ENCODE data around the gene C14orf39. TPM values are rescaled to one million over a fixed set of nuclear protein-coding genes. Genes with fewer than 3 reads are reported as not detected.
"Not testable (repeated sequence)": the region's sequence is repeated elsewhere in the genome, so short reads cannot be mapped to it uniquely, and the experiment has no call there.

Gene C14orf39
- polyA plus RNA-seq, 2 donors = not detected

GRCh38 chr14:60502541-60502940 lies 16.7 kb upstream of the C14orf39 start:
- Histone ChIP-seq H3K27me3 (ENCODE audit: control insufficient read depth in 1 of 2, insufficient read depth in 2 of 2, low read length in 2 of 2) (peaks cover 18 to 20% of the 10 kb centered on the region in 2 donors), H3K4me1 (ENCODE audit: control insufficient read depth in 2 of 2, insufficient read depth in 2 of 2, low read length in 1 of 2) (peaks cover 3% of the 10 kb centered on the region in 2 donors), H3K9me3 (ENCODE audit: control insufficient read depth in 2 of 2, insufficient read depth in 1 of 2, low read depth in 1 of 2, low read length in 1 of 2) (no peaks in the 10 kb centered on the region), H3K36me3 (ENCODE audit: control insufficient read depth in 2 of 2, insufficient read depth in 2 of 2, low read length in 1 of 2) (no peaks in the 10 kb centered on the region), H3K27ac (ENCODE audit: low read depth in 2 of 2, low read length in 1 of 2) (no peak overlapping the region), H3K4me3 (ENCODE audit: low read depth in 1 of 2, low read length in 2 of 2) (no peak overlapping the region)

- Histone ChIP-seq H3K9me3 (ENCODE audit: control insufficient read depth in 2 of 2, insufficient read depth in 1 of 2, low read depth in 1 of 2, low read length in 1 of 2) (no peaks in the 10 kb centered on the region), H3K27me3 (ENCODE audit: control insufficient read depth in 1 of 2, insufficient read depth in 2 of 2, low read length in 2 of 2) (peaks cover 0 to 2% of the 10 kb centered on the region in 2 donors), H3K27ac (ENCODE audit: low read depth in 2 of 2, low read length in 1 of 2) (no peak overlapping the region), H3K4me3 (ENCODE audit: low read depth in 1 of 2, low read length in 2 of 2) (no peak overlapping the region), H3K36me3 (ENCODE audit: control insufficient read depth in 2 of 2, insufficient read depth in 2 of 2, low read length in 1 of 2) (no peaks in the 10 kb centered on the region), H3K4me1 (ENCODE audit: control insufficient read depth in 2 of 2, insufficient read depth in 2 of 2, low read length in 1 of 2) (no peaks in the 10 kb centered on the region)
- WGBS, 2 donors = 50 to 55% methylated on average over 1 of the region's 1 CpG
Observed at GRCh38 chr14:60495946-60496345, 10.1 kb upstream of the C14orf39 start.

DNA sequence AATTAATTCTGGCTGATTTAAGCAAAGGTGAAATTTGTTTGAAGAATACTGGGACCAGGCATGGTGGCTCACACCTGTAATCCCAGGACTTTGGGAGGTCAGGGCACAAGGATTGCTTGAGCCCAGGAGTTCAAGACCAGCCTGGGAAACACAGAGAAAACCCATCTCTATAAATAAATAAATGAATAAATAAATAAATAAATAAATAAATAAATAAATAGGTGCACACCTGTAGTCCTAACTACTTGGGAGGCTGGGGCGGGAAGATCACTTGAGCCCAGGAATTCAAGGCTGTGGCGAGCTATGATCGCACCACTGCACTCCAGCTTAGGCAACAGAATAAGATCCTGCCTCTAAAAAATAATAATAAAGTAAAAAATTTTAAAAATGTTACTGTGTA lies 4.4 kb upstream of the C14orf39 start:
- Histone ChIP-seq H3K27me3 (ENCODE audit: control insufficient read depth in 1 of 2, insufficient read depth in 2 of 2, low read length in 2 of 2) (peaks cover 0 to 7% of the 10 kb centered on the region in 2 donors), H3K9me3 (ENCODE audit: control insufficient read depth in 2 of 2, insufficient read depth in 1 of 2, low read depth in 1 of 2, low read length in 1 of 2) (peaks cover 2 to 7% of the 10 kb centered on the region in 2 donors), H3K4me1 (ENCODE audit: control insufficient read depth in 2 of 2, insufficient read depth in 2 of 2, low read length in 1 of 2) (peaks cover 0 to 2% of the 10 kb centered on the region in 2 donors), H3K27ac (ENCODE audit: low read depth in 2 of 2, low read length in 1 of 2) (no peak overlapping the region), H3K36me3 (ENCODE audit: control insufficient read depth in 2 of 2, insufficient read depth in 2 of 2, low read length in 1 of 2) (no peaks in the 10 kb centered on the region), H3K4me3 (ENCODE audit: low read depth in 1 of 2, low read length in 2 of 2) (no peak overlapping the region)
- WGBS, 2 donors = 91 to 94% methylated on average over 3 of the region's 3 CpGs

DNA sequence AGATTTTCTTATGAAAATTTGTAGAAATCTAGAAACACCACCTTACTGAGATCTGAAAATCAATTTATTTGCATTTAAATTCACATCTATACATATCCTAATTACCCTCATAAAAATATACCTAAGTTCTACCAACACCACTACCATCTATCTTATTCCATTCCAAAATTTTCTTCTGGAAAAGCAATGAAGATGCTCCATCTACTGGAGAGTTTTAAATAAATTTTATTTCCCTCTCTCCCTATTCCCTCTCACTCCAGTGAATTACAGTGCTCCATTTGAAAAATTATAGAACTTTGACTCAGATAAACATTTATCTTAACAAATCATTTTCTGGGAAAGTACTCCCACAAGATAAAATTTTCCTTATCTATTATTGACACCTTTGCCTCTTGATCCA lies 2.3 kb upstream of the C14orf39 start:
- Histone ChIP-seq H3K4me1 (ENCODE audit: control insufficient read depth in 2 of 2, insufficient read depth in 2 of 2, low read length in 1 of 2) (peaks cover 0 to 2% of the 10 kb centered on the region in 2 donors), H3K27me3 (ENCODE audit: control insufficient read depth in 1 of 2, insufficient read depth in 2 of 2, low read length in 2 of 2) (peaks cover 0 to 11% of the 10 kb centered on the region in 2 donors), H3K27ac (ENCODE audit: low read depth in 2 of 2, low read length in 1 of 2) (no peak overlapping the region), H3K36me3 (ENCODE audit: control insufficient read depth in 2 of 2, insufficient read depth in 2 of 2, low read length in 1 of 2) (no peaks in the 10 kb centered on the region), H3K4me3 (ENCODE audit: low read depth in 1 of 2, low read length in 2 of 2) (no peak overlapping the region), H3K9me3 (ENCODE audit: control insufficient read depth in 2 of 2, insufficient read depth in 1 of 2, low read depth in 1 of 2, low read length in 1 of 2) (peaks cover 2 to 10% of the 10 kb centered on the region in 2 donors)

DNA sequence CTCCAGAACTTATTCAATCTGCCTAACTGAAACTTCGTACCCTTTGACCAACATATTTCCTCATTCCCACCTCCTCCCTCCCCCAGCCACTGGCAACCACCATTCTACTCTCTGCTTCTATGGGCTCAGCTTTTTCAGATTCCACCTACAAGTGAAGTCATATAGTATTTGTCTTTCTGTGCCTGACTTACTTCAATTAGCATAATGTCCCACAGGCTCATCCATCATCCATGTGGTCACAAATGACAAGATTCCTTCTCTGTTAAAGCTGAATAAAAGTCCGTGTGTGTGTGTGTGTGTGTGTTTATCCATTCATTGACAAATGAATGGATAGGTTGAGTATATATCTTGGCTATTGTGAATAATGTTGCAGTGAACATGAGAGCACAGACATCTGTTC lies 1.3 kb upstream of the C14orf39 start:
- Histone ChIP-seq H3K27me3 (ENCODE audit: control insufficient read depth in 1 of 2, insufficient read depth in 2 of 2, low read length in 2 of 2) (peaks cover 0 to 11% of the 10 kb centered on the region in 2 donors), H3K9me3 (ENCODE audit: control insufficient read depth in 2 of 2, insufficient read depth in 1 of 2, low read depth in 1 of 2, low read length in 1 of 2) (peaks cover 2 to 10% of the 10 kb centered on the region in 2 donors), H3K4me3 (ENCODE audit: low read depth in 1 of 2, low read length in 2 of 2) (no peak overlapping the region), H3K36me3 (ENCODE audit: control insufficient read depth in 2 of 2, insufficient read depth in 2 of 2, low read length in 1 of 2) (no peaks in the 10 kb centered on the region), H3K27ac (ENCODE audit: low read depth in 2 of 2, low read length in 1 of 2) (no peak overlapping the region), H3K4me1 (ENCODE audit: control insufficient read depth in 2 of 2, insufficient read depth in 2 of 2, low read length in 1 of 2) (peaks cover 0 to 2% of the 10 kb centered on the region in 2 donors)
- 17 to 32% methylated on average over 2 of the region's 2 CpGs for WGBS, 2 donors

GRCh38 chr14:60485057-60485597 lies 736 bp downstream of the C14orf39 start:
- Histone ChIP-seq H3K27me3 (ENCODE audit: control insufficient read depth in 1 of 2, insufficient read depth in 2 of 2, low read length in 2 of 2) (peaks cover 0 to 11% of the 10 kb centered on the region in 2 donors), H3K4me1 (ENCODE audit: control insufficient read depth in 2 of 2, insufficient read depth in 2 of 2, low read length in 1 of 2) (peaks cover 0 to 2% of the 10 kb centered on the region in 2 donors), H3K9me3 (ENCODE audit: control insufficient read depth in 2 of 2, insufficient read depth in 1 of 2, low read depth in 1 of 2, low read length in 1 of 2) (peaks cover 2 to 10% of the 10 kb centered on the region in 2 donors), H3K4me3 (ENCODE audit: low read depth in 1 of 2, low read length in 2 of 2) (no peak overlapping the region), H3K27ac (ENCODE audit: low read depth in 2 of 2, low read length in 1 of 2) (no peak overlapping the region), H3K36me3 (ENCODE audit: control insufficient read depth in 2 of 2, insufficient read depth in 2 of 2, low read length in 1 of 2) (no peaks in the 10 kb centered on the region)
- 14% methylated on average over 25 of the region's 25 CpGs for WGBS, 2 donors

- H3K4me1 ChIP-seq (ENCODE audit: control insufficient read depth in 2 of 2, insufficient read depth in 2 of 2, low read length in 1 of 2) = peaks cover 0 to 2% of the 10 kb centered on the region in 2 donors
- peaks cover 0 to 11% of the 10 kb centered on the region in 2 donors for H3K27me3 ChIP-seq (ENCODE audit: control insufficient read depth in 1 of 2, insufficient read depth in 2 of 2, low read length in 2 of 2)
- H3K4me3 ChIP-seq (ENCODE audit: low read depth in 1 of 2, low read length in 2 of 2) = no peak overlapping the region
- no peaks in the 10 kb centered on the region for H3K36me3 ChIP-seq (ENCODE audit: control insufficient read depth in 2 of 2, insufficient read depth in 2 of 2, low read length in 1 of 2)
- WGBS, 2 donors = 51 to 65% methylated on average over 1 of the region's 1 CpG
- H3K9me3 ChIP-seq (ENCODE audit: control insufficient read depth in 2 of 2, insufficient read depth in 1 of 2, low read depth in 1 of 2, low read length in 1 of 2) = peaks cover 2 to 10% of the 10 kb centered on the region in 2 donors
- no peak overlapping the region for H3K27ac ChIP-seq (ENCODE audit: low read depth in 2 of 2, low read length in 1 of 2)
Observed at GRCh38 chr14:60482743-60483142, 3.1 kb downstream of the C14orf39 start.

- not testable (repeated sequence) for H3K9me3 ChIP-seq (ENCODE audit: control insufficient read depth in 2 of 2, insufficient read depth in 1 of 2, low read depth in 1 of 2, low read length in 1 of 2); H3K27me3 ChIP-seq (ENCODE audit: control insufficient read depth in 1 of 2, insufficient read depth in 2 of 2, low read length in 2 of 2); H3K36me3 ChIP-seq (ENCODE audit: control insufficient read depth in 2 of 2, insufficient read depth in 2 of 2, low read length in 1 of 2); H3K4me3 ChIP-seq (ENCODE audit: low read depth in 1 of 2, low read length in 2 of 2); H3K27ac ChIP-seq (ENCODE audit: low read depth in 2 of 2, low read length in 1 of 2); H3K4me1 ChIP-seq (ENCODE audit: control insufficient read depth in 2 of 2, insufficient read depth in 2 of 2, low read length in 1 of 2)
- 96 to 97% methylated on average over 7 of the region's 7 CpGs for WGBS, 2 donors
Observed at GRCh38 chr14:60480248-60480647, 5.6 kb downstream of the C14orf39 start.

GRCh38 chr14:60455875-60456274 lies 30.0 kb downstream of the C14orf39 start:
- WGBS, 2 donors = 52 to 63% methylated on average over 4 of the region's 4 CpGs
- Histone ChIP-seq H3K4me3 (ENCODE audit: low read depth in 1 of 2, low read length in 2 of 2) (no peak overlapping the region), H3K27ac (ENCODE audit: low read depth in 2 of 2, low read length in 1 of 2) (no peak overlapping the region), H3K4me1 (ENCODE audit: control insufficient read depth in 2 of 2, insufficient read depth in 2 of 2, low read length in 1 of 2) (no peaks in the 10 kb centered on the region), H3K36me3 (ENCODE audit: control insufficient read depth in 2 of 2, insufficient read depth in 2 of 2, low read length in 1 of 2) (no peaks in the 10 kb centered on the region), H3K9me3 (ENCODE audit: control insufficient read depth in 2 of 2, insufficient read depth in 1 of 2, low read depth in 1 of 2, low read length in 1 of 2) (no peaks in the 10 kb centered on the region), H3K27me3 (ENCODE audit: control insufficient read depth in 1 of 2, insufficient read depth in 2 of 2, low read length in 2 of 2) (no peaks in the 10 kb centered on the region)

GRCh38 chr14:60430276-60430675 lies 55.6 kb downstream of the C14orf39 start:
- Histone ChIP-seq H3K4me3 (ENCODE audit: low read depth in 1 of 2, low read length in 2 of 2) (no peak overlapping the region), H3K4me1 (ENCODE audit: control insufficient read depth in 2 of 2, insufficient read depth in 2 of 2, low read length in 1 of 2) (no peaks in the 10 kb centered on the region), H3K27ac (ENCODE audit: low read depth in 2 of 2, low read length in 1 of 2) (no peak overlapping the region), H3K36me3 (ENCODE audit: control insufficient read depth in 2 of 2, insufficient read depth in 2 of 2, low read length in 1 of 2) (no peaks in the 10 kb centered on the region), H3K27me3 (ENCODE audit: control insufficient read depth in 1 of 2, insufficient read depth in 2 of 2, low read length in 2 of 2) (no peaks in the 10 kb centered on the region), H3K9me3 (ENCODE audit: control insufficient read depth in 2 of 2, insufficient read depth in 1 of 2, low read depth in 1 of 2, low read length in 1 of 2) (no peaks in the 10 kb centered on the region)
- 29 to 38% methylated on average over 2 of the region's 2 CpGs for whole genome bisulfite sequencing, 2 donors
